Colon (tissue), 2 donors: ENCODE results near the gene GRB7.
"Not testable (repeated sequence)": the region's sequence is repeated elsewhere in the genome, so short reads cannot be mapped to it uniquely, and the experiment has no call there.

ENCODE experiments used
- FAIRE-seq: peaks from 2 replicates; lab custom pipeline; 2012; peaks lifted over from hg19 to GRCh38; lab: Jason Lieb, UNC
- donor health status: control.
- donor health status: control.

The GRB7 gene

DNA sequence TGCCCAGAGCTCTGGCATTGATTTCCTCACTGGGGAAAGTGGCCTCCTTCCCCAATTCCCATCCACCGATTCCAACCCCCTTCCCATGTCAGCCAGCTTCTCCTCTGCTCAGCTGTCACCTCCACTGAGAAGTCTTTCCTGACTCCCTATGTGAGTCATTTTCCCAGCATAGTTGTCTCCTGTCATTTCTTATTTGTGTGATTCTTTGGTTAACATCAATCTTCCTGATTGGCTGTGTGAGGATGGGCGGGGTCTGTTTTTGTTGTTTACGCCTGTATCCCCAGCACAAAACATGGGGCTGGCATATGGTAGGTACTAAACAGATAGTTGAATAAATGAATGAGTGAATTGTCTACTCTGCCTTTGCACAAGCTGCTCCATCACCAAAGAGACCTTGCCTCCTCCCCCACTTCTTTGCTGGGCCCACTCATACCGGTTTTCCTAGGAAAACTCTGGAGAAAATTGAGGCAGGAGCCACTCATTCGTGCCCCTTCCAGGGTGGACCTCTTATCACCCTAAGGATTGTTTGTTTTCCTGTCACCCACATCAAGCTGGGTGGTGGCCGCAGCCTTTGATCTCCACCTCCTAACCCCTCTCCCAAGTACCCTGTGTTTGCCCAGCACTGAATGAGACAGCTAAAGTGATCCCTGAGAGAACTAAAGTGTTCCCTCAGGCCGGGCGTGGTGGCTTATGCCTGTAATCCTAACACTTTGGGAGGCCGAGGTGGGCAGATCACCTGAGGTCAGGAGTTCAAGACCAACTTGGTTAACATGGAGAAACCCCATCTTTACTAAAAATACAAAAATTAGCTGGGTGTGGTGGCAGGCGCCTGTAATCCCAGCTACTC, 1.2 kb upstream of the GRB7 start:
- no peak for FAIRE-seq

DNA sequence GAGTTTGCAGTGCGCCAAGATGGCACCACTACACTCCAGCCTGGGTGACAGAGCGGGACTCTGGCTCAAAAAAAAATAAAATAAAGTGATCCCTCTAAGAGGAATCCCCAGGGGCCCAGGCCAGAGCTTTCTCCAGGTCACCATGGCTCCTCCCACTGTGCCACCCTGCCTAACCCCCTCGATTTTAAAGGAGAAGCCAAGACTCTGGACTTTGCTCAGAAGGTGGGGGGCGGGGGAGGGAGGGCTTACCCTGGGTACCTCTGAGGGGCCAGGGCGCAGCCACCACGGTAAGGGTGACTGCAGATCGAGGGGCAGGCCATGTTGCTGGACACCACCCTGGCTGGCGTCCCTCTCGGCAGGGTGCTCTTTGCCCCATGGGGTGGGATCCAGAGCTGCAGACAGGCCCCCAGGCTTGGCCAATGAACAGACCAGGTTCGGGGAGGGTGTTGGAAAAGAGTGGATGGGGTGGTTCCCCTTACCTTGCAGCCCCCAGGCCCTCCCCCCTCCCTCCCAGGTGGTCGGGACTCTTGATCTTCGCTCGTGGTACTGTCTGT, 455 bp upstream of the GRB7 start:
- no peak for FAIRE-seq

DNA sequence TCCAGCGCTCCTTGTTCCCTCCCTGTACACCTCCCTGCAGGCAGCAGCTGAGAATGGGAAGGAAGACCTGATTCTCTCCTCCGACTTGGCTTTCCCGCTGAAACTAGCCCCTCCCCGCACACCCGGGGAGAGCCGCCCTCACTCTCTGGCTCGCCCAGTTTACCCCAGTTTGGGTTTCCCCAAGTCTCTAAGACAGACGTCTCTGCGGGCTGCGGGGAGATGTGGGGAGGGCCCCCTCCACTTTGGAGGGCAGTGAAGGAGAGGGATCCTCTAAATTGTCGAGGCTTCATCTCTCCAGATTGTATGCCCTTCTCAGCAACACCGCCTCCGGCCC, 797 bp downstream of the GRB7 start:
- FAIRE-seq, result no peak

DNA sequence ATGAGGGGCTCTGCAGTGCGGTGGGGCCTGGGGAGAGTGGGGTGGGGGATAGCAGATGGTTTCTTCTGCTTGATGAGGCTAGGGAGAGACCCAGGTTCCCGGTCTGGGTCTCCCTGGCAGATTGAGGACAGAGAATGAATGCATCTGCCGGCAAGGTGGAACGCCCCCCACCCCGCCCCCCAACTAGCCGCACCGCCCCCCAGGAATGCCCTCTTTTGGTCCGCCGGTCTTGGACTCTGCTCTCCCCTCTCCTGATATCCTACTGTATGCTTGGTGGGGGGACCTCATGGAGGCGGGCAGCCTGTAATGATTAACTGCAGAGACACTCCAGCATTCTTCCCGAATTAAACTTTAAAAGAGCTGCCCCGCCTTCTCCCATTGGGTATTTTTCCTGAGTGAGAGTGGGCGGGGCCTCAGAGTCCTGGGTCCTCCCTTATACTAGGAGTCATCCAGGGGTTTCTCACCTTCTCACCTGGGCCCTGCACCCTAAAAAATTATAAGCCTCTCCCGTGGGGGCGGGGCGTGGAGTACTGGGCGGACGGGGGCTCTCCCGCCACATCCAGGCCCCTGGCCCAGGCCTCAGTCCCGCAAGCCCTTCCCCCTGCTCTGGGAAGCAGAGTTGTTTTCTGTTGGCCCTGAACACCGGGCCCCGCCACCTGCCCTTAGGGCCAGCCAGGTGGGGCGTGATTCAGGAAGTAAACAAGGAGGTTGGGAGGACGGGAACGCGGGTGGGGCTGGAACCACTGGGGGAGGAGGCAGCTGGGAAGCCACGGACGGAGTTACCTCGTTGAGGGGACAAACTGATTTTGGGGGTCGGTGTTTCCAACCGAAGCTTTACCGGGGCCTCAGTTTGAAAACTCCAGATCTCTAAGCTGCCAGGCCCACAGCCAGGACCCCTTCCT, 1.5 kb downstream of the GRB7 start:
- FAIRE-seq, result no peak

DNA sequence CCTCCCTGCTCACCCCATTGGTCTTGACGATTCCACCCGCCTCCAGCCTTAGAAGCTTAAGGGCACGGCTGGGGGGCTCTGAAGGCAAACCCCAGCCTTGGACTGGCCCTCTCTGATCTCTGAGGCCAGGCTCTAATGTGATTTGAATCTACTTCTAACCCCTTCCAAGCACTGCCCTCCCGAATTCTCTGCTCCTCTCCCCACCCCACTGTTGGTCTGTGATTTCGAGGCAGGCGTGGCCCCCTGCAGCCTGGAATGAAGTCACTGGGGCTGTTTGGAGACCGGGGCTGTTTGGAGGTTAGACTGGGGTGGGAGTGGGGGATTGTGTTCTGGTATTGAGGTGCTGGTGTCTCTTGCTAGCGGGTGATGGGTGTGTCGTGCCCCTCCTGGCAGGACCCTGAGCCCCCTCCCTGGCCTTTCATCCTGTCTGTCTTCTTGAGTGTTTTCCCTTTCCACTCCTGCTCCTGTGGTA, 2.2 kb downstream of the GRB7 start:
- FAIRE-seq, result no peak

DNA sequence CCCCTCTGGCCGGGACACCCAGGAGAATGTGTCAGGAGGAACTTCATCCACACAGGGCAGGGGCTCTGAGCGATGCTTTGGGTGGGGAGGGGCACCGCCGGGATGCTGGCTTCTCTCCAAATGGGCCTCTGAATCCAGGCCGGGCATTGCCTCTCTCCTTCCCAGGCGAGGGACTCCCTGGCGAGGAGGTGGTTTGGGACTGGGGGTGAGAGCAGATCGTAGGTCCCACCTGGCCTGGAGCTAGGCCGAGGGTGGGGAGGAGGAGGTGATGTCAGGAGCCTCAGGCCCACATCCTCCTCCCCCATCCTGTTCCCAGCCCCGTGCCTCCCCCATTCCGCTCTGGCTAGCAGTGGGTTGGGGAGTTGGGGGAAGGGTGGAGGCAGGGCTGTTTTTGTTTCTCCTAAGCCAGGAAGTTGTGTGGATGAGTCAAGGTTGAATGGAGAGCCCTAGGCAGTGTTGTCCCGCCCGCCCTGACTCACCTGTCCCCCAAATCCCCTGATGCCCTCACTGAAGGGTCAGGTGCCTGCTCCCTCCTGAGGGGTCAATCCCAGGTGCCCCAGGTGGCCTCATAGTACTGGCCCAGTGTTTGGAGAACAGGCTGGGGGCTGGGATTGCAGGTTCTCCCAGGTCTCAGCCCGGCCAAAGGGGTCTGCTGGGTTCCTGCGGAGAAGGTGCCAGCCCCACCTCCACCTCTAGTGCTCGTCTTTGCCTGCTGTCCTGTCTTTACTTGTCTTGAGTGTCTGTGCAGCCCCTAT, 2.8 kb downstream of the GRB7 start:
- no peak for FAIRE-seq

DNA sequence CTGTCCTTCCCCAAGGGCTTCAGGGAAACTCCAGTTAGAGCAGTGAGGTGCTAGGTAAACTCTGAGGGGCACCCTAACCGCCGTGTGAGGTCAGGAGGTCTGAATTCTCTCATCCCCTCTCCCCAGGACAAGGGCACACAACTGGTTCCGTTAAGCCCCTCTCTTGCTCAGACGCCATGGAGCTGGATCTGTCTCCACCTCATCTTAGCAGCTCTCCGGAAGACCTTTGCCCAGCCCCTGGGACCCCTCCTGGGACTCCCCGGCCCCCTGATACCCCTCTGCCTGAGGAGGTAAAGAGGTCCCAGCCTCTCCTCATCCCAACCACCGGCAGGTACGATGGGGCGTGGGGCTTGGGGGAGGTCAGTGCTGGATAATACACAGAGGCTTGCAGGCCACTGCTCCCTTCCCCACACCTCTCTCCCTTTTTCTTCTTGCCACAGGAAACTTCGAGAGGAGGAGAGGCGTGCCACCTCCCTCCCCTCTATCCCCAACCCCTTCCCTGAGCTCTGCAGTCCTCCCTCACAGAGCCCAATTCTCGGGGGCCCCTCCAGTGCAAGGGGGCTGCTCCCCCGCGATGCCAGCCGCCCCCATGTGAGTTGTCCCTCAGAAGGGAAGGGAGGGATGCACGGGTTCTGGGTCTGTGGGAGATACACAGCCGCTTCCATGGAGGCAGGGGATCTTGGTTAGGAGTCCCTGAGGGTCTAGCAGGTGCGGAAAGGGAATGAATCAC, 4.6 kb downstream of the GRB7 start:
- FAIRE-seq, result no peak

DNA sequence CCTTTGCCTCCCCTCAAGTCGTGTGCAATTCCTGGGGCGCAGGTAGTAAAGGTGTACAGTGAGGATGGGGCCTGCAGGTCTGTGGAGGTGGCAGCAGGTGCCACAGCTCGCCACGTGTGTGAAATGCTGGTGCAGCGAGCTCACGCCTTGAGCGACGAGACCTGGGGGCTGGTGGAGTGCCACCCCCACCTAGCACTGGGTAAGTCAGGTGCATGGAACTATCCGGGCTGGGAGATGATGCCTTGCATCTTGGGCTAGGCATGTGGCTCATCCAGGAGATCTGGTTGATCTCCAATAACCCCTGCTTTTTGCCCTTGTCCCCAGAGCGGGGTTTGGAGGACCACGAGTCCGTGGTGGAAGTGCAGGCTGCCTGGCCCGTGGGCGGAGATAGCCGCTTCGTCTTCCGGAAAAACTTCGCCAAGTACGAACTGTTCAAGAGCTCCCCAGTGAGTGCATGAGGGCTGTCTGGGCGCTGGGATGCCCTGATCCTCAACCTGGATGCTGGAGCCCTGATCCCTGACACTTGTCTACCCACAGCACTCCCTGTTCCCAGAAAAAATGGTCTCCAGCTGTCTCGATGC, 5.2 kb downstream of the GRB7 start:
- FAIRE-seq, result no peak

DNA sequence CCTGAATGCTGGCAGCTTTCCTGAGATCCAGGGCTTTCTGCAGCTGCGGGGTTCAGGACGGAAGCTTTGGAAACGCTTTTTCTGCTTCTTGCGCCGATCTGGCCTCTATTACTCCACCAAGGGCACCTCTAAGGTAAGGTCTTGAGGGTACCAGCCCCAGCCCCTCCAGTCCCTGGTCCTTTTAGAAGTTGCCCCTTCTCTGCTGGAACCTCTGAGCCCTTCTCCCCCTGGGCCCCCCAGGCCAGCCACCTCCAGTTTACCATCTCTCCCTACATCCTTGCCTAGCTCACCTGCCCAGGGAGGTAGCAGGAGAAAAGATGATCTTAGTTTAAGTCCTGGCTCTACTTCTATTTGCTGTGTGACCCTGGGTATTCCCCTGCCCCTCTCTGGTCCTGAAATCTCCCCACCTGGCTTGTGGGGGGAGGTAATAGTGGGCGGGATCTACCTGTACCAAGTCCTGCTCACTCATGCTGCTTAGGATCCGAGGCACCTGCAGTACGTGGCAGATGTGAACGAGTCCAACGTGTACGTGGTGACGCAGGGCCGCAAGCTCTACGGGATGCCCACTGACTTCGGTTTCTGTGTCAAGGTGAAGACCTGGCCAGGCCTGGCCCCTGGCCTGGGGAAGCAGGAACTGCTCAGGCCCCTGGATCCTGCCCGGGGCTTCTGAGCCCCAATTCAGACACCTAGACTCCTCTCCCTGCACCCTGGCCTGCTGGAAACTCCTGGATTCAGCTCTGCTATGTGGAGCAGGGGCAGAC, 6.5 kb downstream of the GRB7 start:
- no peak for FAIRE-seq

DNA sequence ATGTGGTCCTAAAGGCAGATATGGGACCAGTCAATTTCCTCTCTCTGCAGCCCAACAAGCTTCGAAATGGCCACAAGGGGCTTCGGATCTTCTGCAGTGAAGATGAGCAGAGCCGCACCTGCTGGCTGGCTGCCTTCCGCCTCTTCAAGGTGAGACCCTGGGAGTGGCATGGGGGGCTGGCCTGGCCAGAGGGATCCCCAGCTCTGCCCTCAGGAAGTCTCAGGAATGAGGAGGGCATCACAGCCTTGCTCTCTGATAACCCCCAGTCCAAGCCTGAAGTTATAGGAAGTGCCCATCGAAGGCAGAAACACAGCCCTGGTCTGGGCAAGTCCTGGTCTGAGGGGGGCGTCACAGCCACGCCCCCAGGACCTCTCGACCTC, 7.1 kb downstream of the GRB7 start:
- no peak for FAIRE-seq

DNA sequence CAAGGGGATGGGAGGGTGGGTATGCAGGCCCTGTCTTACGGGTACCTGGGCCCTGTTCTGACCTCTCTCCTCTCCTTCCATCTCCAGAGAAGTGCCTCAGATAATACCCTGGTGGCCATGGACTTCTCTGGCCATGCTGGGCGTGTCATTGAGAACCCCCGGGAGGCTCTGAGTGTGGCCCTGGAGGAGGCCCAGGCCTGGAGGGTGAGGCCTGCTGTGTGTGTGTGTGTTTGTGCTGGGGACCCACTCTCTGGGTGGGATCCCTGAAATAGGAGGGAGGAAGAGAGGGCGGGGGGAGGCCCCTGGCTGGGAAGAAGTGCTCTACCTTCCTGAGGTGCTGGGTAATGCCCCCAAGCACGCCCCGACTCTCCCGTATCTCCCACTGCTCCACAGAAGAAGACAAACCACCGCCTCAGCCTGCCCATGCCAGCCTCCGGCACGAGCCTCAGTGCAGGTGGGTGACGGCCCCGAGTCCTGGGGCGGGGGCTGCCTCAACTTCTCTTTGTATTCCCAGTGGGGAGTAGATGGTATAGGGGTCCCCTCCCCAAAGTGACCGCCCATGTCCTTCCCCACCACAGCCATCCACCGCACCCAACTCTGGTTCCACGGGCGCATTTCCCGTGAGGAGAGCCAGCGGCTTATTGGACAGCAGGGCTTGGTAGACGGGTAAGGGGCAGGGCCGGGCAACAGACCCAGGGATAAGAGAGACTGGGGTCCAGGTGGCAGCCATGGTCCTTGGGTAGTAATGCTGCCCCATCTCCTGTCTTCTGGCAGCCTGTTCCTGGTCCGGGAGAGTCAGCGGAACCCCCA, 7.8 kb downstream of the GRB7 start:
- no peak for FAIRE-seq

DNA sequence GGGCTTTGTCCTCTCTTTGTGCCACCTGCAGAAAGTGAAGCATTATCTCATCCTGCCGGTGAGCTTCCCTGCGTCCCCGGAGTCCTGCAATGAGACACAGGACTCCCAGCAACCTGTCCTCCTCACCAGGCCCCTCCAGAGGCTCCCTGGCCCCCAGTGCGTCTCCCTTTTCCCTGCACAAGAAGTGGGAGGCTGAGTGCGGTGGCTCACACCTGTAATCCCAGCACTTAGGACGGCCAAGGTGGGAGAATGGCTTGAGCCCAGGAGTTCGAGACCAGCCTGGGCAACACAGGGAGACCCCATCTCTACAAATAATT, 8.4 kb downstream of the GRB7 start:
- no peak for FAIRE-seq

DNA sequence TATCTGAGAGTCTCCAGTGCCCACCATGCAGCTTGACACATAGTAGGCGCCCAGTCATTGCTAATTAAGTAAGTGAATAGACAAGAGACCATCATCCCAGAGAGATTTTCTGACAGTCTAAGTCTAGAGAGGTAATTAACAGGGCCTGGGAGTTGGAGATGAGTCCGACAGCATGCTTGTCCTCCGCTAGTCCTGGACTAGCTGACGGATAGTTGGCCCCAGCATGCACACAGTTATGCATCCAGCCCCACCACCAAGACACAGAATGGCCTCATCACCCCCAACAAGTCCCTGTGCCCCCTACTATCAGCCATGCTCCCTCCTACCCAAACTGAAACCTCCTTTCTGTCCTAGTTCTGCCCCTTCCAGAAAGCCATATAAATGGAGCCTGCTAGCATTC, 10.0 kb downstream of the GRB7 start:
- no peak for FAIRE-seq

DNA sequence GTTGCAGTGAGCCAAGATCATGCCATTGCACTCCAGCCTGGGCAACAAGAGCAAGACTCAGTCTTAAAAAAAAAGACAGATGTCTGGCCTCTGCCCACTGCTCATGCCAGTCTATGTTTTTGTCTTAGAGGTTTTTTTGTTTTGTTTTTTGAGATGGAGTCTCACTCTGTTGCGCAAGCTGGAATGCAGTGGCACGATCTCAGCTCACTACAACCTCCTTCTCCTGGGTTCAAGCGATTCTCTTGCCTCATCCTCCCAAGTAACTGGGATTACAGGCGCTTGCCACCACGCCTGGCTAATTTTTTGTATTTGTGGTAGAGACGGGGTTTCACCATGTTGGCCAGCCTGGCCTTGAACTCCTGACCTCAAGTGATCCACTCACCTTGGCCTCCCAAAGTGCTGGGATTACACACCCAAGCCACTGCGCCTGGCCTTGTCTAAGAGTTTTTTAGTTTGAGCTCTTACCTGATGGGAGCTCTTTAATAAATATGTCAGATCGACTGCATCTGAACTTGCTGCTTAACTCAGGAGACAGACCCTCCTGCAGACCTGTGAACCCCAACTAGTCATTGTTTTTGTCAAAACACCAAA, 10.8 kb downstream of the GRB7 start:
- not testable (repeated sequence) for FAIRE-seq

DNA sequence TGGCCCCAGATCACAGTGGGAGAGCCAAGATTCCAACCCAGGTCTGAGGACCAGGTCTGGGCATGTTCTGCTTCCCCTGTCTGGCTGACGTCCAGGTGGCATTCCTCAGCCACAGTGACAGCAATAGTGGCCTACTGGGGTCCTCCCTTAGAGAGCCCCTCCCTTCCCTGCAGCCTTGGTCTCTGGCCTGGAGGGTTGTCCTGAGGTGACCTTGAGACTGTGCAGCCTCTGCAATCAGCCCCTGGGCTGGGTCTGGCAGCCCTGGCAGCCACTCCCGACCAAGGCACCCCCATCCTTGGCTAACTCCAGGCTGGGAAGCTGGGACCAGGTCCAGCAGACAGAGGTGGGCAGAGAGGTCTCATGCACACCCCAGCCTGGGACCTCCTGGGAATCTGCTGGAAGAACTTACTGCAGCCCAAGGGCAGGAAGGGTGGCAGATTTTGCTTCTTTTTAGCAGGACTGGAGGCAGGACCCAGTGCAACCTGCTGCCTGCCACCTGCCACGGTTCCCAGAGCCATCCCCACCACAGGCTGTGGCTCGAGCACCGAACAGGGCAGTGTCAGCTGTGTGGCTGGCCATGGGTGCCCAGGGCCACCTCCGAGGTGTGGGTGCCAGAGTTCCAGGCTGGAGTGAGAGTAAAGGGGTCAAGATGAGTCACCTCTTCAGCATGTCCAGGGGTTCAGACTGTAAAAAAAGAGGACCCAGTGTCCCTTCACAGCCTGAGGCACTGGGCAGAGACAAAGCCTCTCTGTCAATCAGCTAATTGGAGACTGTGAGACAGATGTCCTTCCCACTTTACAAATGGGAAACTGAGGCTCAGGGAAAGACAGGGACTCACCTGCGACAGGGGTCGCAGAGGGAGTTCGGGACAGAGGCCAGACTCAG, 12.6 kb downstream of the GRB7 start:
- FAIRE-seq, result no peak

DNA sequence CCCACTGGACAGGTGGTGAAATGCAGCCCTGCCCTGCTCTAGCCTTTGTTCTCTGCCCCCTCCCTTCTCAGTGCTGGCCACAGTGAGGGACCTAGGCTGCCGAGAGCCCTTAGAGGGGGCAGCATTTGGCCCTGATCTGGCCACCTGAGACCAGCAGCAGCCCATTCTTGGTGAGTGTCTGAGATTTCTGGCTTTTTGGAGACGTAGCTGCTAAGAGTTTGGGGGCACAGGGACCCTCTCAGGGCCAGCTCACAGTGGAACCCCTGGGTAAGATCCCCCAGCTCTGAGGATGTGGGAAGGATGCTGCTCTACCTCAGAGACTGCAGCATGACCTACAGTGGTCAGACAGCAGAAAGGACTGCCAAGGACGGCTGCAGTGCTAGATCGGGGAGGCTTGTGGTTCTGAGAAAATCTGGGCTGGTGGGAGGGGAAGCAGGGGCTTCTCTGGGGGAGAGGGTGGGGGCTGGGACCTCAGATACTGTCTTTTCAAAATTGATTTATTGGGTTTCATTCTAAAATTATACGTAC, 13.3 kb downstream of the GRB7 start:
- no peak for FAIRE-seq

DNA sequence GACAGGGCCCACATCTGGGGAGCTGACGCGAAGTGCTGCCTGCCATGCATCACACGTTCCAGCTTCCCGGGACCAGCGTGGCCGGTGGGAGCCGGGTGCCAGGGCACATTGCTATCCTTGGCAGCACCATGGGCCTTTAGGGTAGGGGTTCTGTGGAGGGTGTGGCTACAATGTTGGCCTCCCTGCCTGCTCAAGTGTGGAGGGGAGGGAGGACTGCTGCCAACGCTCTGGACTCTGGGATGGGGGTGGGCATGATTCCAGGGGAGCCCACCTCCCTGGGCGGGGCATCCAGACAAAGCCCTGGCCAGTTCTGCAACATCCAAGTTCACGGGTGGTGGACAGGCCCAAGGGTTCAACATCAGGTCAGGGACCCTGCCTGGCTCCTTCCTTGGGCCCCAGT, 13.9 kb downstream of the GRB7 start:
- FAIRE-seq, result no peak

DNA sequence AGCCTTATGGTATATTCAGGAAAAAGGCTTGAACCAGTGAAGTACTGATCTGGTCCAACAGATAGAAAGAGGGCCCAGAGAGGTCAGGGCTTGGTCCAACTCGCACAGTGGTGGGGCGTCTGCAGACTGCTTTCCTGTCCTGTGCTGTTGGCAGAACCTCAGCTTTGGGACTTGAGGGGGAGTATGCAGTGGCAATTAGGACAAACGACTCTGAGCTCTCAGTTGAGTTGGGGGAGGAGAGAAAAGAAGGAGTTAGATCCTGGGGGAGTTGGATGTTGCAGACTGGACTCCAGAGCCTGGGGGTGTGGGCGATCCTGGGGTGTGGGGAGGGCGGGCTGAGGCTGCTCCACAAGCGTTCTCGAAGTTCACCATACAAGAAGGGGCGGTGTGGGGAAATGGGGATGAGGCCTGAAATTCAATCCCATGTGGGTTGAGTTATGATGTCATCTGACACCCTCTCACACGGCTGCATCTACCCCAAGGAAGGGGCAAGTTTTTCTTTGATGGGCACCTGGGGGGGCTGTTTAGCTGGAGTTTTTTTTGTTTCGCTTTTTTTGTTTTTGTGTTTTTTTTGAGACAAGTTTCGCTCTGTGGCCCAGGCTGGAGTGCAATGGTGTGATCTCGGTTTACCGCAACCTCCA, 14.6 kb downstream of the GRB7 start:
- no peak for FAIRE-seq
